Loucy (cell line): ENCODE measurements around the gene OR4E2.

Experiments used
- H2AFZ ChIP-seq: fragments of 200-600 bp; sonication (generic); 2 replicates; pipeline ENCODE4 v1.6.0; 2016; ENCODE audit warnings: antibody characterized with exemption, mild to moderate bottlenecking, low read length, moderate library complexity
- H3F3A ChIP-seq: fragments of 200-600 bp; 2 replicates; pipeline ENCODE4 v1.6.0; 2016; ENCODE audit warnings: antibody characterized with exemption, low read depth, mild to moderate bottlenecking
- H3K27me3 ChIP-seq: fragments of 200-600 bp; sonication (generic); 2 replicates; pipeline ENCODE4 v1.6.1; 2014; ENCODE audit warnings: low read length, mild to moderate bottlenecking; ENCODE audit not compliant: insufficient read depth, poor library complexity, severe bottlenecking
- H3K36me3 ChIP-seq: fragments of 200-600 bp; sonication (generic); 2 replicates; pipeline ENCODE4 v1.6.1; 2016; ENCODE audit warnings: low read length; ENCODE audit not compliant: insufficient read depth
- H3K4me1 ChIP-seq: fragments of 200-600 bp; sonication (generic); 2 replicates; pipeline ENCODE4 v1.5.1; 2014; ENCODE audit warnings: low read length, mild to moderate bottlenecking; ENCODE audit not compliant: insufficient read depth, poor library complexity, severe bottlenecking
- H3K4me2 ChIP-seq: fragments of 200-600 bp; sonication (generic); 2 replicates; pipeline ENCODE4 v1.6.0; 2014; ENCODE audit warnings: antibody characterized with exemption, low read length, low read depth, mild to moderate bottlenecking; ENCODE audit not compliant: poor library complexity, severe bottlenecking
- H3K4me3 ChIP-seq: fragments of 200-600 bp; sonication (generic); 2 replicates; pipeline ENCODE4 v1.5.1; 2014; ENCODE audit warnings: low read length, mild to moderate bottlenecking, mixed read lengths; ENCODE audit not compliant: poor library complexity, severe bottlenecking
- H3K79me2 ChIP-seq: fragments of 200-600 bp; sonication (generic); 2 replicates; pipeline ENCODE4 v1.6.1; 2014; ENCODE audit warnings: low read length; ENCODE audit not compliant: insufficient read depth
- H3K9ac ChIP-seq: fragments of 200-600 bp; sonication (generic); 2 replicates; pipeline ENCODE4 v1.6.0; 2014; ENCODE audit warnings: mild to moderate bottlenecking, low read depth, low read length, moderate library complexity; ENCODE audit not compliant: poor library complexity, severe bottlenecking
- H3K9me2 ChIP-seq: fragments of 200-600 bp; sonication (generic); replicated peaks from 2 replicates; pipeline ENCODE4 v1.6.1; 2016; ENCODE audit warnings: low read depth, low read length, mixed read lengths
- H3K9me3 ChIP-seq: fragments of 200-600 bp; sonication (generic); 2 replicates; pipeline ENCODE4 v1.6.1; 2014; ENCODE audit warnings: mild to moderate bottlenecking, antibody characterized with exemption, low read length, low read depth; ENCODE audit not compliant: insufficient read depth
- H4K20me1 ChIP-seq: fragments of 200-600 bp; sonication (generic); 2 replicates; pipeline ENCODE4 v1.6.0; 2014; ENCODE audit warnings: antibody characterized with exemption, low read length, mild to moderate bottlenecking; ENCODE audit not compliant: insufficient read depth, poor library complexity, severe bottlenecking
- EZH2phosphoT487 ChIP-seq: fragments of 200-600 bp; IDR thresholded peaks from 2 replicates; pipeline ENCODE4 v1.6.1; 2018; ENCODE audit warnings: antibody characterized with exemption, mild to moderate bottlenecking, moderate library complexity, borderline replicate concordance
- TF ChIP-seq, protein P1 (sequence below): fragments of 200-600 bp; sonication (generic); conservative IDR thresholded peaks from 2 replicates; pipeline ENCODE4 v1.5.1; 2014; ENCODE audit warnings: mild to moderate bottlenecking, antibody characterized with exemption, low read length

The OR4E2 gene

DNA sequence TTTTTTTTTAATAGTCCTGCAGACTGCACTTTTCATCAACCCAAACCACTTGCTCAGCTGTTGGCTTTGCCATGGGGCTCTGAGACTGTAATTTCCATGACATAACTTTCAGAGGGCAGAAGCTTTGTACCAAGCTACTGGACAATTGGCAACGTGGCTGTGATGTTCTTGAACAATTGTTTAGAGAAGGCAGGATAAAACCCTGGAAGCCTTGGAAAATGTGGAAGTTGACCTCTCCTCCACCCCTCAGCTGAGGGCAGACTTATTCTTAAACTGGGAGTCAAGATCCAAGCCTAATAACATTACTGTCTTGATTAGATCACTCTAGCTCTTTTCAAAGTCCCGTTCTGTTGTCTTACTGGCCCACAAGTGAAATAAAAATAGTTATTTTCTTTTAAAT, 17.7 kb downstream of the OR4E2 start:
- Histone ChIP-seq H2AFZ (no peak overlapping the region), H4K20me1 (no peaks in the 10 kb centered on the region), H3K9me2 (no peaks in the 10 kb centered on the region), H3K4me1 (no peaks in the 10 kb centered on the region), H3K9ac (no peak overlapping the region), H3K4me3 (no peak overlapping the region), H3K4me2 (no peak overlapping the region), H3K79me2 (no peaks in the 10 kb centered on the region), H3K27me3 (no peaks in the 10 kb centered on the region), H3F3A (no peaks in the 10 kb centered on the region), H3K9me3 (peaks cover 5% of the 10 kb centered on the region; the same call in 1 of the 2 replicates), H3K36me3 (no peaks in the 10 kb centered on the region)
- no peak for TF ChIP-seq EZH2phosphoT487
- TF ChIP-seq, protein P1, sequence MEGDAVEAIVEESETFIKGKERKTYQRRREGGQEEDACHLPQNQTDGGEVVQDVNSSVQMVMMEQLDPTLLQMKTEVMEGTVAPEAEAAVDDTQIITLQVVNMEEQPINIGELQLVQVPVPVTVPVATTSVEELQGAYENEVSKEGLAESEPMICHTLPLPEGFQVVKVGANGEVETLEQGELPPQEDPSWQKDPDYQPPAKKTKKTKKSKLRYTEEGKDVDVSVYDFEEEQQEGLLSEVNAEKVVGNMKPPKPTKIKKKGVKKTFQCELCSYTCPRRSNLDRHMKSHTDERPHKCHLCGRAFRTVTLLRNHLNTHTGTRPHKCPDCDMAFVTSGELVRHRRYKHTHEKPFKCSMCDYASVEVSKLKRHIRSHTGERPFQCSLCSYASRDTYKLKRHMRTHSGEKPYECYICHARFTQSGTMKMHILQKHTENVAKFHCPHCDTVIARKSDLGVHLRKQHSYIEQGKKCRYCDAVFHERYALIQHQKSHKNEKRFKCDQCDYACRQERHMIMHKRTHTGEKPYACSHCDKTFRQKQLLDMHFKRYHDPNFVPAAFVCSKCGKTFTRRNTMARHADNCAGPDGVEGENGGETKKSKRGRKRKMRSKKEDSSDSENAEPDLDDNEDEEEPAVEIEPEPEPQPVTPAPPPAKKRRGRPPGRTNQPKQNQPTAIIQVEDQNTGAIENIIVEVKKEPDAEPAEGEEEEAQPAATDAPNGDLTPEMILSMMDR: no peak

DNA sequence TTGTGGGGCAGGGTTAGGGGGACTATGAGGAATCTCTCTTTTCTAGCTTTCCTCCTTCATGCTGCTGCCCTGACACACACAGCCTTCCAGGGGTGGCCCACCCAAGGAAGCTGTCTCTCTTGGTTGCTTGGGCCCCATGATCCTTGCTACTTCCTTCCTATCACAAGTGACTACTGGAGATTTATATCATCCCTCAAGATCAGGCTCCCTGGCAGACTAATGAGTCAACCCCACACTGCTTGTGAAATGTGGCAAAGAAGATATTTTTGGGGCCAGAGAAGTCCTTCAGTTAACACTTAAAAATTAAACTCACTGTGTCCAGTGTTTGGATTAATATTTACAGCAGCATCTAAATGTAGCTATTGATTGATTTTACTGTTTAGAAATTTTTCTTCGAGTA, 18.5 kb downstream of the OR4E2 start:
- Histone ChIP-seq H3K9me2 (no peaks in the 10 kb centered on the region), H2AFZ (no peak overlapping the region), H4K20me1 (no peaks in the 10 kb centered on the region), H3K27me3 (no peaks in the 10 kb centered on the region), H3K4me1 (no peaks in the 10 kb centered on the region), H3K9me3 (peaks cover 5% of the 10 kb centered on the region; the same call in 1 of the 2 replicates), H3F3A (no peaks in the 10 kb centered on the region), H3K79me2 (no peaks in the 10 kb centered on the region), H3K4me2 (no peak overlapping the region), H3K4me3 (no peak overlapping the region), H3K9ac (no peak overlapping the region), H3K36me3 (no peaks in the 10 kb centered on the region)
- TF ChIP-seq EZH2phosphoT487: no peak
- TF ChIP-seq, protein P1: no peak

DNA sequence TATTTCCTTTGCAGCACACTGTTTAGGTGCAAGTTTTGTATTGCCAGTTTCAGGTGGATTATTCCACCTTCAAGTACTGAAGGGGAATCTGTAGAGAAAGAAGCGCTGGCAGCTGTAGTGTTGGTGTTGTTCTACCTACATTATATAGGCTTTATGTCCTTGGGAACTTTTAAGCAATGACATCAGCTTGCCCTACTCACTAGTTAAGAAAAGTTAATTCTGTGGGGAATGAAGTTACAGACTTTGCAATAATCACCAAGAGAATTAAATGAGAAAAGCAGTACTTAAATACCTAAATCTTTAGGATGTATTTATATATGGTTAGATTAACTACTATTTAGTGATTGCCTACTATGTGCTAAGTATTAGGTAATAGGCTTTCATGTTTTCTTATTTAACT, 20.1 kb downstream of the OR4E2 start, which contains the start of gene OR4E1:
Gene OR4E1, minus strand, starts transcription at position 101 of the 400 bp plus-strand sequence. CDS start 2,883 bp downstream, outside the sequence.
- Histone ChIP-seq H3K36me3 (no peaks in the 10 kb centered on the region), H4K20me1 (no peaks in the 10 kb centered on the region), H3K4me3 (no peak within 1 kb of the TSS), H3F3A (no peaks in the 10 kb centered on the region), H3K4me1 (no peaks in the 10 kb centered on the region), H3K9me3 (peaks cover 5% of the 10 kb centered on the region; the same call in 1 of the 2 replicates), H2AFZ (no peak within 1 kb of the TSS), H3K9me2 (no peaks in the 10 kb centered on the region), H3K9ac (no peak within 1 kb of the TSS), H3K79me2 (no peaks in the 10 kb centered on the region), H3K27me3 (no peaks in the 10 kb centered on the region), H3K4me2 (no peak within 1 kb of the TSS)
- TF ChIP-seq EZH2phosphoT487: no peak
- TF ChIP-seq, protein P1: no peak
